Measurements from ENCODE around the gene LRRIQ4. TPM values are rescaled to one million over a fixed set of nuclear protein-coding genes. Genes with fewer than 3 reads are reported as not detected.

LRRIQ4 gene
- total RNA-seq, 1 donor from 2014 or later: not detected

DNA sequence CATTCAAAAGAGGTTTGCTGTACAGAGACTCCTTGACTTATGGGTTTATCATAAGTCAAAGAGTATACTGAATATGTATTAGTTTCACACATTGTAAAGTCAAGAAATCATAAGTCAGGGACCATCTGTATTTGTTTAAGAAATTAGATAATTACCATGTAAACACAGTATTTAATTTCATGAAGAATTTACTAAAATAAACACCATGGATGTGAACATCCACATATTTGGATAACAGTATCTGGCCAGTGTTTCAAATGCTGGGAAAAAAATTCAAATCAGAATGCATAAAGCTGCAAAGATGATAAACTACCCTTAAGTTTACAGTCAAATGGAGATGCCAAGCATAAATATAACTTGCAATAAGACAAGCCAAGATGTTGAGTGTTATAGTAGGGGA lies 22.5 kb upstream of the LRRIQ4 start:
- H3K27me3 ChIP-seq: no peaks in the 10 kb centered on the region
- intact Hi-C loops (cut with DNase I): no loop called here
- TF ChIP-seq, protein P1, sequence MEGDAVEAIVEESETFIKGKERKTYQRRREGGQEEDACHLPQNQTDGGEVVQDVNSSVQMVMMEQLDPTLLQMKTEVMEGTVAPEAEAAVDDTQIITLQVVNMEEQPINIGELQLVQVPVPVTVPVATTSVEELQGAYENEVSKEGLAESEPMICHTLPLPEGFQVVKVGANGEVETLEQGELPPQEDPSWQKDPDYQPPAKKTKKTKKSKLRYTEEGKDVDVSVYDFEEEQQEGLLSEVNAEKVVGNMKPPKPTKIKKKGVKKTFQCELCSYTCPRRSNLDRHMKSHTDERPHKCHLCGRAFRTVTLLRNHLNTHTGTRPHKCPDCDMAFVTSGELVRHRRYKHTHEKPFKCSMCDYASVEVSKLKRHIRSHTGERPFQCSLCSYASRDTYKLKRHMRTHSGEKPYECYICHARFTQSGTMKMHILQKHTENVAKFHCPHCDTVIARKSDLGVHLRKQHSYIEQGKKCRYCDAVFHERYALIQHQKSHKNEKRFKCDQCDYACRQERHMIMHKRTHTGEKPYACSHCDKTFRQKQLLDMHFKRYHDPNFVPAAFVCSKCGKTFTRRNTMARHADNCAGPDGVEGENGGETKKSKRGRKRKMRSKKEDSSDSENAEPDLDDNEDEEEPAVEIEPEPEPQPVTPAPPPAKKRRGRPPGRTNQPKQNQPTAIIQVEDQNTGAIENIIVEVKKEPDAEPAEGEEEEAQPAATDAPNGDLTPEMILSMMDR (IDR thresholded peaks at IDR 0.05): no peak
- H3K36me3 ChIP-seq: peaks cover 31 to 55% of the 10 kb centered on the region in 2 donors
- H3K27ac ChIP-seq: no peak overlapping the region
- DNase-seq (ENCODE audit: low spot score in 2 of 2): no peak
- H3K9me3 ChIP-seq: no peaks in the 10 kb centered on the region
- no peak overlapping the region for H3K4me3 ChIP-seq
- H3K4me1 ChIP-seq: no peaks in the 10 kb centered on the region

DNA sequence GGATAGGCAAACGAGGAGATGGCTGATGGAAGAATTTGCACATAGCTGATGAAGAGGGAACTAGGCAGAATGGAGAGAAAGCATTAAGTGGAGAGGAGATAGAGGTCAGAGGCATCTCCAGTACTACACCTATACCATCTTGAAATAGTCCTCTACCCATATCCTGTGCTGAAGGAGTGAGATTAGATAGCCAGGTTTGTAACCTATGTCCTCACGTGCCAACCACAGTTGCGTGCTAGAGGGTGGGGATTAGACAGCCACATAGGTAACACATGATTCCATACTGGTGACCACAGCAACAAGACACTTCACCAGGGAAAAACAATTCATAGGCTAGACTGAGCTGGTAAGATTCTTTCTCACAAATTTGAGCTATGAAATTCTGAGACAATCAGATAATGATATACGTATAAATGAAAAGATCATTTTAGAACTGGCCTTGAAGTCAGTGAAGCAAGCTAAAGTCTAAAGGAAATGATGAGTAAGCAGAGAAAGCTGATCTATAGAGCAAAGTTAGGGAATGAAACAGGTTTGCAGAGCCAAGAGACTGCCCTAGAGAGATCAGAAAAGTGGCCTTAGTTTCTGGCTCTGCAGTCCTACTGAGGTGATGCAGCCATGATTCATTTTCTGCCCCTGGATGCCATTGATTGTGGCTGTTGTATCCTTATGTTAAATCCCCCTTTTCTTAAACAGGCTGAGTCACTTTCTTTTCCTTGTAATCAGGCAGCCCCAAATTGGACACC lies 21.8 kb upstream of the LRRIQ4 start:
- H3K36me3 ChIP-seq: peaks cover 24 to 49% of the 10 kb centered on the region in 2 donors
- TF ChIP-seq, protein P1 (IDR thresholded peaks at IDR 0.05): no peak
- no peaks in the 10 kb centered on the region for H3K27me3 ChIP-seq
- H3K9me3 ChIP-seq: no peaks in the 10 kb centered on the region
- intact Hi-C loops (cut with DNase I): no loop called here
- no peak overlapping the region for H3K4me3 ChIP-seq
- H3K27ac ChIP-seq: no peak overlapping the region
- H3K4me1 ChIP-seq: no peaks in the 10 kb centered on the region
- no peak for DNase-seq (ENCODE audit: low spot score in 2 of 2)

DNA sequence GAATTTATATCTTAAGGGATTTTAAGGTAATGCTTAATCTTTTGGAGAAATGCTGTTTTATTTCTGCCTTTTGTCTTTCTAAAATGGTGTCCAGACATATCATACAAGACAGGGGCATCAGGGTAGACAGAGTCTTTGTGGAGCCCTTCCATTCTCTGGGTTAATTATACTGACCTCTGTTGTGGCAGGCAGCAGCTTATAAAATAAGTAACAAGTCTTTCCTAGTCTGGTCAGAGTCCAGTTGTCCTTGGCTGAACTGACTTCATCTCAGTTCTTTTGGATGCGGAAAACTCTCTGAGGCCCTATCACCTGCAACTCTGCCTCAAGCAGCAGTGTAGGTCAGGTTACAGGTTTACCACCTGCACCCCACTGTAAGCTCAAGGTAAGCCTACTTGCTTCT lies 20.3 kb upstream of the LRRIQ4 start:
- intact Hi-C loops (cut with DNase I): no loop called here
- TF ChIP-seq, protein P1 (IDR thresholded peaks at IDR 0.05): no peak
- Histone ChIP-seq H3K4me3 (no peak overlapping the region), H3K9me3 (no peaks in the 10 kb centered on the region), H3K4me1 (no peaks in the 10 kb centered on the region), H3K36me3 (peaks cover 15 to 34% of the 10 kb centered on the region in 2 donors), H3K27me3 (no peaks in the 10 kb centered on the region), H3K27ac (no peak overlapping the region)
- DNase-seq (ENCODE audit: low spot score in 2 of 2): no peak

DNA sequence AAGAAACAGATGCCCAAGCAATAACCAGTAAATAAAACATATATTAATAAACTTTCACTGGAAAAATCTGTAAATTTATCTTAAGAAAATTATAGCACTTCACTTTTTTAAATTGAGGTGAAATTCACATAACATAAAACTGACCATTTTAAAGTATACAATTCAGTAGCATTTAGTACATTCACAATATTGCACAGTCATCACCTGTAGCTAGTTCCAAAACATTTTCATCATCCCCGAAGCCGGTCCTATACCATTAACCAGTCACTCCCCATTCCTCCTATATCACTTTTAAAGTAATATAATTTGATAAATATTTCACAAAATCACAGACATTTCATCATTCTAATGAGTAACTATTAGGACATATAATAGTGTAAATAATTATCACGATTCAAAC lies 8.0 kb upstream of the LRRIQ4 start:
- DNase-seq (ENCODE audit: low spot score in 2 of 2): no peak
- intact Hi-C loops (cut with DNase I): no loop called here
- Histone ChIP-seq H3K4me1 (no peaks in the 10 kb centered on the region), H3K27me3 (no peaks in the 10 kb centered on the region), H3K4me3 (no peak overlapping the region), H3K36me3 (peaks cover 0 to 6% of the 10 kb centered on the region in 2 donors), H3K9me3 (no peaks in the 10 kb centered on the region), H3K27ac (no peak overlapping the region)
- TF ChIP-seq, protein P1 (IDR thresholded peaks at IDR 0.05): no peak

DNA sequence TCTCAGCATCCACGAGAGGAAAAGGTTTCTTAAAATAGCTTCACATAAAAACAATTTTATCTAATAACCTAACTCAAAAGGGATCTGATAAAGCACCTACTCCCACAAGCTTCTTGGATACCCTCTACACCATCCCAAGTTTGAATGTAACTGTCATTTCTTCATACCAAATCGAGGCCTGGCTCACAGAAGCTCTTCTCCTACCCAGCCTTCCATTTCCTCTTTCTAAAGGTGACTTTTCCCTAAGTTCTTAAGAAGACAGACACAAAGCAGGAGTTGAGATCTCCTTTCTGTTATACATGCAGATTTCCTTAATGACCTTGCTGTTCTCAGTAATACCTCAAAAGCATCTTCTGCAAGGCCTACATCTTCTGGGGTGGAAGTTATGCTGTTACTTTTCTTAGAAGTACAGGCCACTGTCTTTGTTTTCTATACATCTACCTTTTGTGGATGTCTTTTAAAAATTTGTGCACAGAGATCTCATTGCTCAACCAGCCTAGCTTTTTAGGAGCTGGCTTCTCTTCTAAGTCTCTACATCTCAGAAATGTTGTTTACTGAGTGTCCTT lies 3.4 kb upstream of the LRRIQ4 start:
- peaks cover 0 to 6% of the 10 kb centered on the region in 2 donors for H3K4me1 ChIP-seq
- intact Hi-C loops (cut with DNase I): no loop called here
- H3K9me3 ChIP-seq: no peaks in the 10 kb centered on the region
- peak overlapping the region in 1 of 2 donors; percentile 6 for H3K27ac ChIP-seq
- no peaks in the 10 kb centered on the region for H3K36me3 ChIP-seq
- TF ChIP-seq, protein P1 (IDR thresholded peaks at IDR 0.05): no peak
- no peaks in the 10 kb centered on the region for H3K27me3 ChIP-seq
- DNase-seq (ENCODE audit: low spot score in 2 of 2): no peak
- H3K4me3 ChIP-seq: no peak overlapping the region

All from ascending aorta (tissue), 2 donors.